IMR-90 (cell line): ENCODE measurements around the gene GAL3ST2. TPM values are rescaled to one million over a fixed set of nuclear protein-coding genes. Genes with fewer than 3 reads are reported as not detected.

Source experiments
- ATAC-seq: fragments of 200-7000 bp; cut with Tn5 transposase; 2 replicates; pipeline ENCODE4 v1.9.1; 2020; ENCODE audit warnings: low read depth, mild to moderate bottlenecking, moderate library complexity
- BruUV-seq: library from RNA; stranded (reverse); fragments of 400-500 nt; replicated peaks from 2 replicates; lab custom pipeline; 2021; lab: Mats Ljungman, UMichigan
- CTCF ChIA-PET: fragments of 300-600 bp; formaldehyde crosslinking; extraction: SDS; loops from one replicate; lab custom pipeline; 2021; ENCODE audit warnings: antibody characterized with exemption; lab: Yijun Ruan, JAX
- POLR2A ChIA-PET: fragments of 300-600 bp; sonication (Branson Sonifier 250); formaldehyde crosslinking; loops from one replicate; lab custom pipeline; 2022; ENCODE audit warnings: antibody characterized with exemption; ENCODE audit not compliant: unreplicated experiment; lab: Charles Lee
- DNase-seq: peaks from one replicate; pipeline ENCODE4 v3.0.0; 2013
- H2AFZ ChIP-seq: replicated peaks from 2 replicates; pipeline ENCODE3; 2013; ENCODE audit warnings: low read length, mild to moderate bottlenecking; ENCODE audit not compliant: poor library complexity
- H2AK5ac ChIP-seq: 2 replicates; pipeline ENCODE4 v1.6.1; 2013; ENCODE audit warnings: low read depth, low read length, inconsistent platforms
- H2AK9ac ChIP-seq: replicated peaks from 2 replicates; pipeline ENCODE3; 2013; ENCODE audit warnings: mild to moderate bottlenecking, low read depth, low read length, moderate library complexity; ENCODE audit not compliant: poor library complexity
- H2BK120ac ChIP-seq: 2 replicates; pipeline ENCODE4 v1.6.1; 2013; ENCODE audit warnings: low read depth, low read length, inconsistent platforms
- H2BK15ac ChIP-seq: 3 replicates; pipeline ENCODE4 v1.6.1; 2013; ENCODE audit warnings: low read depth, low read length, inconsistent platforms
- H2BK20ac ChIP-seq: 2 replicates; pipeline ENCODE4 v1.6.1; 2013; ENCODE audit warnings: low read depth, mild to moderate bottlenecking, inconsistent platforms, low read length, moderate library complexity
- H2BK5ac ChIP-seq: 2 replicates; pipeline ENCODE4 v1.6.1; 2013; ENCODE audit warnings: mild to moderate bottlenecking, low read depth, low read length, inconsistent platforms; ENCODE audit not compliant: poor library complexity, severe bottlenecking
- H3K14ac ChIP-seq: replicated peaks from 2 replicates; pipeline ENCODE4 v1.6.1; 2013; ENCODE audit warnings: low read depth, low read length, inconsistent platforms
- H3K18ac ChIP-seq: 2 replicates; pipeline ENCODE4 v1.6.1; 2013; ENCODE audit warnings: low read depth, low read length, control low read depth
- H3K23ac ChIP-seq: 2 replicates; pipeline ENCODE4 v1.6.1; 2013; ENCODE audit warnings: low read depth, low read length, inconsistent platforms
- H3K27ac ChIP-seq: 2 replicates; pipeline ENCODE4 v1.5.1; 2013; ENCODE audit warnings: mild to moderate bottlenecking, control low read depth, low read length; ENCODE audit not compliant: insufficient read depth
- H3K27me3 ChIP-seq: 2 replicates; pipeline ENCODE4 v1.6.1; 2013; ENCODE audit warnings: low read length; ENCODE audit not compliant: control insufficient read depth, insufficient read depth
- H3K36me3 ChIP-seq: 2 replicates; pipeline ENCODE4 v1.6.1; 2013; ENCODE audit warnings: low read length, mixed read lengths; ENCODE audit not compliant: control insufficient read depth, insufficient read depth
- H3K4ac ChIP-seq: 2 replicates; pipeline ENCODE4 v1.6.1; 2013; ENCODE audit warnings: low read depth, low read length, inconsistent platforms
- H3K4me1 ChIP-seq: 2 replicates; pipeline ENCODE4 v1.6.1; 2013; ENCODE audit warnings: low read length, mixed read lengths; ENCODE audit not compliant: control insufficient read depth, insufficient read depth
- H3K4me2 ChIP-seq: 2 replicates; pipeline ENCODE4 v1.6.1; 2013; ENCODE audit warnings: low read depth, mild to moderate bottlenecking, control low read depth, low read length, moderate library complexity
- H3K4me3 ChIP-seq: 2 replicates; pipeline ENCODE4 v1.5.1; 2013; ENCODE audit warnings: low read depth, mild to moderate bottlenecking, control low read depth, low read length, moderate library complexity; ENCODE audit not compliant: insufficient read depth
- H3K56ac ChIP-seq: 2 replicates; pipeline ENCODE4 v1.6.1; 2013; ENCODE audit warnings: low read length, inconsistent platforms; ENCODE audit not compliant: insufficient read depth; ENCODE audit errors: extremely low read depth
- H3K79me1 ChIP-seq, 2 experiments: 2 replicates each; pipeline ENCODE4 v1.6.1; 2013; ENCODE audit warnings: low read length in 2 of 2, inconsistent platforms in 1 of 2, low read depth in 1 of 2
- H3K9ac ChIP-seq: 2 replicates; pipeline ENCODE4 v1.6.1; 2013; ENCODE audit warnings: low read depth, low read length, control low read depth
- H3K9me1 ChIP-seq: 2 replicates; pipeline ENCODE4 v1.6.1; 2013; ENCODE audit warnings: low read length, inconsistent platforms; ENCODE audit not compliant: insufficient read depth
- H3K9me3 ChIP-seq: 2 replicates; pipeline ENCODE4 v1.6.1; 2013; ENCODE audit warnings: low read length; ENCODE audit not compliant: control insufficient read depth, insufficient read depth
- H4K20me1 ChIP-seq: 2 replicates; pipeline ENCODE4 v1.6.1; 2013; ENCODE audit warnings: low read length, inconsistent platforms; ENCODE audit not compliant: insufficient read depth
- H4K5ac ChIP-seq: 2 replicates; pipeline ENCODE4 v1.6.1; 2013; ENCODE audit warnings: mild to moderate bottlenecking, low read depth, low read length, control low read depth
- H4K8ac ChIP-seq, 2 experiments: 2 replicates each; pipeline ENCODE4 v1.6.1; 2013; ENCODE audit warnings: low read depth in 2 of 2, low read length in 2 of 2, control low read depth in 1 of 2, inconsistent platforms in 1 of 2
- H4K91ac ChIP-seq: 2 replicates; pipeline ENCODE4 v1.6.1; 2013; ENCODE audit warnings: low read depth, low read length, inconsistent platforms; ENCODE audit not compliant: insufficient read depth
- BHLHE40 ChIP-seq: fragments of 150-350 bp; IDR thresholded peaks from 2 replicates; pipeline ENCODE4 v1.6.1; 2016; ENCODE audit warnings: mild to moderate bottlenecking, low read depth, low read length
- CEBPB ChIP-seq: IDR thresholded peaks from 2 replicates; pipeline ENCODE4 v1.6.1; 2012; ENCODE audit warnings: low read depth, low read length, improper control_type of control experiment
- CHD1 ChIP-seq: IDR thresholded peaks from 2 replicates; pipeline ENCODE4 v1.6.1; 2012; ENCODE audit warnings: low read depth, low read length, improper control_type of control experiment
- FOS ChIP-seq: fragments of 150-350 bp; IDR thresholded peaks from 2 replicates; pipeline ENCODE4 v1.6.1; 2016; ENCODE audit warnings: low read depth, low read length
- MAZ ChIP-seq: IDR thresholded peaks from 2 replicates; pipeline ENCODE4 v1.6.1; 2012; ENCODE audit warnings: low read depth, mild to moderate bottlenecking, low read length, improper control_type of control experiment, moderate library complexity, borderline replicate concordance
- MXI1 ChIP-seq: IDR thresholded peaks from 2 replicates; pipeline ENCODE4 v1.6.1; 2012; ENCODE audit warnings: low read depth, mild to moderate bottlenecking, low read length, moderate library complexity, borderline replicate concordance
- POLR2A ChIP-seq: IDR thresholded peaks from 2 replicates; pipeline ENCODE4 v1.6.1; 2012; ENCODE audit warnings: mild to moderate bottlenecking, low read depth, low read length
- RCOR1 ChIP-seq: IDR thresholded peaks from 2 replicates; pipeline ENCODE4 v1.6.1; 2012; ENCODE audit warnings: mild to moderate bottlenecking, low read length, improper control_type of control experiment; ENCODE audit not compliant: insufficient replicate concordance
- RFX5 ChIP-seq: IDR thresholded peaks from 2 replicates; pipeline ENCODE4 v1.8.0; 2012; ENCODE audit warnings: low read depth, mild to moderate bottlenecking, low read length, moderate library complexity
- WGBS, 2 experiments: methylation state at CpG; one replicate each; pipeline versions ENCODE4 v1.1.5 to v1.1.7; 2013; ENCODE audit warnings: missing lambda C conversion rate in 2 of 2; ENCODE audit not compliant: insufficient read length in 1 of 2; ENCODE audit errors: extremely low coverage in 2 of 2; 5-methylcytosine and 5-hydroxymethylcytosine counted together
- dilution Hi-C: fragments of 300-500 bp; cut with HindIII; formaldehyde crosslinking; loops from one replicate; pipeline ENCODE4 v1.14.3; 2018; ENCODE audit warnings: low sequenced_read_pairs; ENCODE audit not compliant: unreplicated experiment
- in situ Hi-C: fragments of 300-500 bp; cut with MboI; formaldehyde crosslinking; loops from 3 replicates; pipeline ENCODE4 v1.14.3; 2019; ENCODE audit warnings: low sequenced_read_pairs, inconsistent platforms, mixed read lengths
- intact Hi-C: fragments of 100-400 bp; cut with micrococcal nuclease; formaldehyde crosslinking; loops from 2 replicates; pipeline ENCODE4 v1.10.0; 2022
- polyA plus RNA-seq, 3 experiments: library from polyadenylated mRNA; depleted of rRNA; stranded (reverse); fragments of >200 nt; gene quantifications; 2 replicates each; pipeline ENCODE4 v1.2.3, GENCODE V29; 2012; ENCODE audit warnings: low replicate concordance in 1 of 3
- total RNA-seq: library from RNA; depleted of rRNA; stranded (reverse); fragments of >200 nt; gene quantifications from 2 replicates; pipeline ENCODE4 v1.2.3, GENCODE V29; 2012
- TF ChIP-seq, protein P1 (sequence below): fragments of 150-350 bp; IDR thresholded peaks from 2 replicates; pipeline ENCODE4 v1.6.1; 2017; ENCODE audit warnings: mild to moderate bottlenecking, antibody characterized with exemption, low read length, low read depth
- TF ChIP-seq, protein P2 (sequence below): conservative IDR thresholded peaks from 2 replicates; pipeline ENCODE4 v1.5.1; 2012; ENCODE audit warnings: mild to moderate bottlenecking, low read depth, low read length, improper control_type of control experiment
- TF ChIP-seq, protein P3 (sequence below): fragments of 150-350 bp; IDR thresholded peaks from 2 replicates; pipeline ENCODE4 v1.6.1; 2016; ENCODE audit warnings: low read depth, mild to moderate bottlenecking, low read length, moderate library complexity, borderline replicate concordance

The GAL3ST2 gene
- total and polyA plus RNA-seq, 2 of the 4 experiments (the other 2 are of a cell fraction): 0.07 TPM; not detected in 1

DNA sequence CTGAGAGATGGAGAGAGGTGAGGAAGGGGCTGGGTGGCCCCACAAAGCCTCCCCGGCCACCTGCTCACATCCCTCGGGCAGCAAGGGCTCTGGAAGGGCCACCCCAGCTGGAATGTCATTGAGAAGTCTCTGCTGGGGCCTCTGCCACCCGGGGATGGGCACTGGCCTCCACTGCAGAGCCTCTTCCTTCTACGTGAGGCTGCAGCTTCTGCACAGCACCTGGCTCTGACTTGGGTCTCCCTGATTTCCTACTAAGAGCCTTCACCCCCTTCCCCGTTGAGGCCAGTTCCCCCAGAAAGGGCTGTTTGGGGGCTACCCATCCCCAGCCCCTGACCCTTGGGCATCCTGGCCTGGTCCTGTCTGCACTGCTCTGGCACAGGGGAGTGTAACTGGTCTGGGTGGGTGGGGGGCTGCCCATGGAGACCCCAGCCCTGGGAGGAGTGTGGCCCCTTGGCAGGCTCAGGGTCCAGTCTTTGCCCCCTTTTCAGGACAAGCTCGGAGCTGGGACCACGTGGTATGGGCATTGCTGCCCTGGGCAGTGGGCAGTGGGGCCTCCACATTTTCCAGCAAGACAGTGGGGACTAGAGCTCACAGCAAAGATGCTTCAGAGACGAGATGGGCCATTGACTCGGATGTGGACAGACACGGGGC is 76.5 kb downstream of the GAL3ST2 start:
- in situ Hi-C loops: no loop called here
- no peak overlapping the region for H2BK20ac ChIP-seq
- no peak overlapping the region for H3K14ac ChIP-seq
- H3K9ac ChIP-seq: no peak overlapping the region
- H3K4me1 ChIP-seq: peaks cover 3% of the 10 kb centered on the region
- no peak overlapping the region for H4K5ac ChIP-seq
- H3K4me3 ChIP-seq: no peak overlapping the region
- no peak overlapping the region for H2AK5ac ChIP-seq
- H2AFZ ChIP-seq: peak overlapping the region; percentile 19
- no peak overlapping the region for H2BK5ac ChIP-seq
- H3K27ac ChIP-seq: no peak overlapping the region
- ATAC-seq: no peak
- no peak overlapping the region for H2AK9ac ChIP-seq
- H3K9me1 ChIP-seq: no peaks in the 10 kb centered on the region
- intact Hi-C loops: no loop called here
- no peaks in the 10 kb centered on the region for H3K9me3 ChIP-seq
- no peak overlapping the region for H3K18ac ChIP-seq
- peaks cover 5% of the 10 kb centered on the region; the same call in 1 of the 2 replicates for H3K27me3 ChIP-seq
- H2BK15ac ChIP-seq: no peak overlapping the region
- dilution Hi-C loops: no loop called here
- ChIA-PET POLR2A (no interaction called here), CTCF (no interaction called here)
- H2BK120ac ChIP-seq: no peak overlapping the region
- TF ChIP-seq RCOR1 (no peak), MXI1 (no peak), FOS (no peak), POLR2A (no peak), MAZ (no peak), RFX5 (no peak), CHD1 (no peak), BHLHE40 (no peak), CEBPB (no peak)
- TF ChIP-seq, protein P1, sequence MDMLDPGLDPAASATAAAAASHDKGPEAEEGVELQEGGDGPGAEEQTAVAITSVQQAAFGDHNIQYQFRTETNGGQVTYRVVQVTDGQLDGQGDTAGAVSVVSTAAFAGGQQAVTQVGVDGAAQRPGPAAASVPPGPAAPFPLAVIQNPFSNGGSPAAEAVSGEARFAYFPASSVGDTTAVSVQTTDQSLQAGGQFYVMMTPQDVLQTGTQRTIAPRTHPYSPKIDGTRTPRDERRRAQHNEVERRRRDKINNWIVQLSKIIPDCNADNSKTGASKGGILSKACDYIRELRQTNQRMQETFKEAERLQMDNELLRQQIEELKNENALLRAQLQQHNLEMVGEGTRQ: no peak
- TF ChIP-seq, protein P2, sequence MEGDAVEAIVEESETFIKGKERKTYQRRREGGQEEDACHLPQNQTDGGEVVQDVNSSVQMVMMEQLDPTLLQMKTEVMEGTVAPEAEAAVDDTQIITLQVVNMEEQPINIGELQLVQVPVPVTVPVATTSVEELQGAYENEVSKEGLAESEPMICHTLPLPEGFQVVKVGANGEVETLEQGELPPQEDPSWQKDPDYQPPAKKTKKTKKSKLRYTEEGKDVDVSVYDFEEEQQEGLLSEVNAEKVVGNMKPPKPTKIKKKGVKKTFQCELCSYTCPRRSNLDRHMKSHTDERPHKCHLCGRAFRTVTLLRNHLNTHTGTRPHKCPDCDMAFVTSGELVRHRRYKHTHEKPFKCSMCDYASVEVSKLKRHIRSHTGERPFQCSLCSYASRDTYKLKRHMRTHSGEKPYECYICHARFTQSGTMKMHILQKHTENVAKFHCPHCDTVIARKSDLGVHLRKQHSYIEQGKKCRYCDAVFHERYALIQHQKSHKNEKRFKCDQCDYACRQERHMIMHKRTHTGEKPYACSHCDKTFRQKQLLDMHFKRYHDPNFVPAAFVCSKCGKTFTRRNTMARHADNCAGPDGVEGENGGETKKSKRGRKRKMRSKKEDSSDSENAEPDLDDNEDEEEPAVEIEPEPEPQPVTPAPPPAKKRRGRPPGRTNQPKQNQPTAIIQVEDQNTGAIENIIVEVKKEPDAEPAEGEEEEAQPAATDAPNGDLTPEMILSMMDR: no peak
- TF ChIP-seq, protein P3, sequence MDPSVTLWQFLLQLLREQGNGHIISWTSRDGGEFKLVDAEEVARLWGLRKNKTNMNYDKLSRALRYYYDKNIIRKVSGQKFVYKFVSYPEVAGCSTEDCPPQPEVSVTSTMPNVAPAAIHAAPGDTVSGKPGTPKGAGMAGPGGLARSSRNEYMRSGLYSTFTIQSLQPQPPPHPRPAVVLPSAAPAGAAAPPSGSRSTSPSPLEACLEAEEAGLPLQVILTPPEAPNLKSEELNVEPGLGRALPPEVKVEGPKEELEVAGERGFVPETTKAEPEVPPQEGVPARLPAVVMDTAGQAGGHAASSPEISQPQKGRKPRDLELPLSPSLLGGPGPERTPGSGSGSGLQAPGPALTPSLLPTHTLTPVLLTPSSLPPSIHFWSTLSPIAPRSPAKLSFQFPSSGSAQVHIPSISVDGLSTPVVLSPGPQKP: no peak
- H3K36me3 ChIP-seq: no peaks in the 10 kb centered on the region
- H3K4ac ChIP-seq: no peak overlapping the region
- no peaks in the 10 kb centered on the region for H3K79me1 ChIP-seq
- no peak overlapping the region for H3K56ac ChIP-seq
- no peaks in the 10 kb centered on the region for H4K20me1 ChIP-seq
- DNase-seq: no peak
- H3K4me2 ChIP-seq: no peak overlapping the region
- no TSS peak for BruUV-seq
- no peak overlapping the region for H3K23ac ChIP-seq
- H4K91ac ChIP-seq: no peak overlapping the region
- no peak overlapping the region for H4K8ac ChIP-seq
- WGBS, 2 experiments: 82% methylated on average over 5 of the region's 10 CpGs; no CpG with 5 or more reads in 1 of the 2 experiments
